ENCODE results near the gene LYPD5.
A peak's percentile ranks its signal among the peaks of the same experiment; 100 is the strongest.

LYPD5 gene

DNA sequence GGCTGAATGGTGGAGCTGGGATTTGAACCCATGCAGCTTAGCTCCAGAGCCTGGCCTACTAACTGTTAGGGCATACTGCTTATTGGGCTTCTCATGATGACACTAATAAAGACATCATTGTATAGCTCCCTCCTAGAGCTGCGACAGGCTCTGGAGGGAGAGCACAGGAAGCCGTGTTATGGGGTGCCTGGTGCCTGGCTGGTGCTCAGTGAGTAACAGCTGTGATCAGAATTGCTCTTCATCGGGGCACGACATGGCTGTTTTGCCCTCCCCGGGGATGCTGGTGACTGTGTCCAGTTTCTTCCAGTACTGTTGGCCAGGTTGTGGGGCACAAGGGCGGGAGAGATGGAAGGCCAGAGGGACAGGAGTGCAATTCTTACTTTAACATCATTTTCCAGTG is 5.1 kb downstream of the LYPD5 start:
- no peak overlapping the region for H3K4me2 ChIP-seq (ENCODE audit: low read length)
- H3K4ac ChIP-seq (ENCODE audit: low read depth, low read length), result no peak overlapping the region
- H4K5ac ChIP-seq (ENCODE audit: low read length), result no peak overlapping the region
- H2BK15ac ChIP-seq (replicated peaks; ENCODE audit: low read depth), result no peak overlapping the region
- no peaks in the 10 kb centered on the region for H3K36me3 ChIP-seq (ENCODE audit: control insufficient read depth, insufficient read depth, low read length)
- no peak overlapping the region for H3K56ac ChIP-seq (ENCODE audit: low read length)
- H3K9ac ChIP-seq (ENCODE audit: low read length), result no peak overlapping the region
- no CpG with 5 or more reads among the region's 6 CpGs for WGBS (ENCODE audit: extremely low coverage, insufficient coverage, low lambda C conversion rate)
- no peak overlapping the region for H4K8ac ChIP-seq (ENCODE audit: low read depth, low read length)
- no peak overlapping the region for H3K23ac ChIP-seq (ENCODE audit: low read length)
- no peaks in the 10 kb centered on the region for H3K4me1 ChIP-seq (ENCODE audit: control insufficient read depth, low read depth, low read length)
- no peak overlapping the region for H2BK120ac ChIP-seq (ENCODE audit: low read depth, low read length)
- no peak for DNase-seq
- H3K4me3 ChIP-seq (ENCODE audit: low read length), result no peak overlapping the region
- no peaks in the 10 kb centered on the region for H3K79me1 ChIP-seq (ENCODE audit: low read length)
- H2AK5ac ChIP-seq (ENCODE audit: low read length), result no peak overlapping the region
- no peak overlapping the region for H2BK5ac ChIP-seq (ENCODE audit: low read length)
- peaks cover 4% of the 10 kb centered on the region for H3K27me3 ChIP-seq (ENCODE audit: insufficient read depth, low read length, poor library complexity)
- H3K79me2 ChIP-seq (ENCODE audit: control insufficient read depth, insufficient read depth, low read length), result no peaks in the 10 kb centered on the region
- H3K27ac ChIP-seq (ENCODE audit: low read depth, low read length), result no peak overlapping the region
- H3K18ac ChIP-seq (ENCODE audit: low read length), result no peak overlapping the region

DNA sequence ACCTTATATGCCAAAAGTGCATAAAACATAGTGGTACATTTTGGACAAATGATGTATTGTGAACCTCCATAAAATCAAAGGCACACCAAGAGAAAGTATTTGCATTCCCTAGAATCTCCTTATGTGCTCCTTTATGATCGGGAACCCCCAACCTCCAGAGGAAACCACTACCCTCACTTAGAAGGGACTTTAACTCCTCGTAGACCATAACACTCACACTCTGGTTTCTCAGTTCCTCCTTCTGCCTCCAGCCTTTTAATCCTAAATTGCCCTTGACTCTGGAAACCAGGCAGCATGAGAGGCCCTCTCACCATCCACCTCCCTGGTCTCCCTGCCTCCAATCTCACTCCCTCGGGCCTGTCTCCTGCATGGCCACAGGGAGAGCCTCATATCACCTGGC is 11.7 kb downstream of the LYPD5 start:
- H2BK15ac ChIP-seq (replicated peaks; ENCODE audit: low read depth), result no peak overlapping the region
- H3K9ac ChIP-seq (ENCODE audit: low read length), result no peak overlapping the region
- no peak overlapping the region for H3K18ac ChIP-seq (ENCODE audit: low read length)
- WGBS (ENCODE audit: extremely low coverage, insufficient coverage, low lambda C conversion rate), result no CpG with 5 or more reads among the region's 3 CpGs
- no peak overlapping the region for H3K4me2 ChIP-seq (ENCODE audit: low read length)
- no peak for DNase-seq
- H4K8ac ChIP-seq (ENCODE audit: low read depth, low read length), result no peak overlapping the region
- H3K4me3 ChIP-seq (ENCODE audit: low read length), result no peak overlapping the region
- H2BK5ac ChIP-seq (ENCODE audit: low read length), result no peak overlapping the region
- H4K5ac ChIP-seq (ENCODE audit: low read length), result no peak overlapping the region
- no peaks in the 10 kb centered on the region for H3K79me1 ChIP-seq (ENCODE audit: low read length)
- H3K36me3 ChIP-seq (ENCODE audit: control insufficient read depth, insufficient read depth, low read length), result no peaks in the 10 kb centered on the region
- H3K56ac ChIP-seq (ENCODE audit: low read length), result no peak overlapping the region
- no peaks in the 10 kb centered on the region for H3K27me3 ChIP-seq (ENCODE audit: insufficient read depth, low read length, poor library complexity)
- no peak overlapping the region for H3K4ac ChIP-seq (ENCODE audit: low read depth, low read length)
- H2AK5ac ChIP-seq (ENCODE audit: low read length), result no peak overlapping the region
- H3K4me1 ChIP-seq (ENCODE audit: control insufficient read depth, low read depth, low read length), result no peaks in the 10 kb centered on the region
- H3K27ac ChIP-seq (ENCODE audit: low read depth, low read length), result no peak overlapping the region
- H2BK120ac ChIP-seq (ENCODE audit: low read depth, low read length), result no peak overlapping the region
- H3K79me2 ChIP-seq (ENCODE audit: control insufficient read depth, insufficient read depth, low read length), result no peaks in the 10 kb centered on the region
- H3K23ac ChIP-seq (ENCODE audit: low read length), result no peak overlapping the region

DNA sequence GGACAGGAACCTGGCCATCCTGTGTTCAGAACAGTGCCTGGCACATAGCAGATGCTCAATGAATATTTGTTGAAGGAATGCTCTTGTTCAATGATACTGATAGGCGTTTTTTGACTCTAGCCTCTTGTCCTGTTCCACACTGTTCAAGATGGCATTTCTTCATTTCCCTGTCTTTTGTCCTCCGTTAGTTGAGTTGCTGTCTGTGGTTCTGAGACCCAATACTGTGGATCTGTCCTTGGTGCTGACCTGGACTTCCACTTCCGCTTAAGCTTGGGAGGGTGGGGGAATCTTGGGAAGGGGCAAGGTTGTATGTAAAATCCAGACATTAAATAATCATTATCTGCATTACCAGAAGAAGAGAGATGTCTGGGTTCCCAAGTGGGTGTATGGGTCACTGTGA is 13.2 kb downstream of the LYPD5 start:
- H3K27me3 ChIP-seq (ENCODE audit: insufficient read depth, low read length, poor library complexity), result no peaks in the 10 kb centered on the region
- H4K8ac ChIP-seq (ENCODE audit: low read depth, low read length), result no peak overlapping the region
- no peaks in the 10 kb centered on the region for H3K79me1 ChIP-seq (ENCODE audit: low read length)
- no peak overlapping the region for H2BK120ac ChIP-seq (ENCODE audit: low read depth, low read length)
- H3K36me3 ChIP-seq (ENCODE audit: control insufficient read depth, insufficient read depth, low read length), result no peaks in the 10 kb centered on the region
- no peaks in the 10 kb centered on the region for H3K79me2 ChIP-seq (ENCODE audit: control insufficient read depth, insufficient read depth, low read length)
- no peak overlapping the region for H3K56ac ChIP-seq (ENCODE audit: low read length)
- no peak overlapping the region for H2BK5ac ChIP-seq (ENCODE audit: low read length)
- H3K23ac ChIP-seq (ENCODE audit: low read length), result no peak overlapping the region
- no CpG with 5 or more reads among the region's 3 CpGs for WGBS (ENCODE audit: extremely low coverage, insufficient coverage, low lambda C conversion rate)
- H3K4me2 ChIP-seq (ENCODE audit: low read length), result no peak overlapping the region
- peak; percentile 69 for DNase-seq
- H3K4me1 ChIP-seq (ENCODE audit: control insufficient read depth, low read depth, low read length), result no peaks in the 10 kb centered on the region
- H2AK5ac ChIP-seq (ENCODE audit: low read length), result no peak overlapping the region
- H2BK15ac ChIP-seq (replicated peaks; ENCODE audit: low read depth), result no peak overlapping the region
- H3K4me3 ChIP-seq (ENCODE audit: low read length), result no peak overlapping the region
- H3K27ac ChIP-seq (ENCODE audit: low read depth, low read length), result no peak overlapping the region
- no peak overlapping the region for H3K18ac ChIP-seq (ENCODE audit: low read length)
- no peak overlapping the region for H3K9ac ChIP-seq (ENCODE audit: low read length)
- H3K4ac ChIP-seq (ENCODE audit: low read depth, low read length), result no peak overlapping the region
- H4K5ac ChIP-seq (ENCODE audit: low read length), result no peak overlapping the region

DNA sequence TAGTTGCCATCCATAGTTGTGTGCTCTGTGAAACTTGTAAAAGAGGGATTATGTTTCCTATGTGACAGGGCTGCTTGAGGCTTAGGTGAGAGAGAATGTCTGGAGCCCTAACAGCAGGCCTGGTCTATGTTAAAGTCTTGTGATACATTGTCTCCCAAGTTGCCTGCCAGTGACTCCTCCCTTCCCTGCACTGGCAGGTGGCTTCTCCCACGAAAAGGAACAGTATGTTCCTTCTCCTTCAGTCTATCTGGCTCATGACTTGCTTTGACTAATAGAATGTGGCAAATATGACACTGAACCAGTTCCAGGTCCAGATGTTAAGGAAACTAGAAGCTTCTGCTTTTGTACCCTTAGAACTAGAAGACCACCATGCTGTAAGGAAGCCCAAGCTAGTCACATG is 15.6 kb downstream of the LYPD5 start:
- no peak overlapping the region for H3K9ac ChIP-seq (ENCODE audit: low read length)
- no peak overlapping the region for H3K4me3 ChIP-seq (ENCODE audit: low read length)
- H2BK120ac ChIP-seq (ENCODE audit: low read depth, low read length), result no peak overlapping the region
- no peak overlapping the region for H3K4ac ChIP-seq (ENCODE audit: low read depth, low read length)
- no peak overlapping the region for H3K56ac ChIP-seq (ENCODE audit: low read length)
- H3K79me2 ChIP-seq (ENCODE audit: control insufficient read depth, insufficient read depth, low read length), result no peaks in the 10 kb centered on the region
- H3K4me1 ChIP-seq (ENCODE audit: control insufficient read depth, low read depth, low read length), result no peaks in the 10 kb centered on the region
- H3K4me2 ChIP-seq (ENCODE audit: low read length), result no peak overlapping the region
- H3K27me3 ChIP-seq (ENCODE audit: insufficient read depth, low read length, poor library complexity), result no peaks in the 10 kb centered on the region
- no CpG with 5 or more reads among the region's 1 CpG for WGBS (ENCODE audit: extremely low coverage, insufficient coverage, low lambda C conversion rate)
- H3K27ac ChIP-seq (ENCODE audit: low read depth, low read length), result no peak overlapping the region
- no peak overlapping the region for H2BK15ac ChIP-seq (replicated peaks; ENCODE audit: low read depth)
- no peaks in the 10 kb centered on the region for H3K36me3 ChIP-seq (ENCODE audit: control insufficient read depth, insufficient read depth, low read length)
- no peak overlapping the region for H3K23ac ChIP-seq (ENCODE audit: low read length)
- H4K5ac ChIP-seq (ENCODE audit: low read length), result no peak overlapping the region
- H2BK5ac ChIP-seq (ENCODE audit: low read length), result no peak overlapping the region
- H3K18ac ChIP-seq (ENCODE audit: low read length), result no peak overlapping the region
- no peak overlapping the region for H2AK5ac ChIP-seq (ENCODE audit: low read length)
- H4K8ac ChIP-seq (ENCODE audit: low read depth, low read length), result no peak overlapping the region
- no peak for DNase-seq
- H3K79me1 ChIP-seq (ENCODE audit: low read length), result no peaks in the 10 kb centered on the region

DNA sequence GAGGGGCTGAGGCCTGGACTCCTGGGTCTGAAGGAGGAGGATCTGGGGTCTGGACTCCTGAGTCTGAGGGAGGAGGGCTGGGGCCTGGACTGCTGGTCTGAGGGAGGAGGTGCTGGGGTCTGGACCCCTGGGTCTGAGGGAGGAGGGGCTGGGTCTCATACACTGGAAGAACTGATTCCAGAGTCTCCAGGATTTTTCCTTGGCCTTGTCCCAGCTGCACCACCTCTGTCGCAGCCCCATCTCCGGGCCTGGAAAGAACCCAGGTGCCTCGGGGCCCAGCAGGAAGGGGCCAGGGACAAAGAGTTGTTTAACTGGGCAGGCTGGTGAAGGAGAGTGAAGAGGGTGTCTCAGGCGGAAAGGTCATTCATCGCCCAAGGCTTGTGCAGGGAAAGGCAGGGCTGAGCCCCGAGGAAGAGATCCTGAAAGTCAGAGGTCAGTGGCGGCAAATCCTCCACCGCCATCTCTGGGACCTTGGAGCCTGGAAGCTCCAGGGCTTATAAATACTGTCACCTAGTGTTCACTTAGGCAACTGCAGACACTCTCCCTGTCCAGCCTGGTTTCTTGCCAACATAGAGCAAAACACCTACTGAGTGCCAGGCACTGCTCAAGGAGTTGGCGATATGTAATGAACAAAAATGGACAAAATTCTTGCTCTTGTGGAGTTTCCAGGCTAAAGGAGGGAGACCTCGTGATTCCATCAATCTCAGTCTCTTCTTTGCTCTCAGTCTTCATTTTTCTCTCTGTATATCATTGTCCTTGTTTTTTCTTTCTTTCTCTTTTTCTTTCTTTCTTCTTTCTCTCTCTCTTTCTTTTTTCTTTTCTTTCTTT is 17.1 kb downstream of the LYPD5 start:
- Histone ChIP-seq H3K4ac (ENCODE audit: low read depth, low read length) (no peak overlapping the region), H2BK15ac (replicated peaks; ENCODE audit: low read depth) (no peak overlapping the region), H3K23ac (ENCODE audit: low read length) (no peak overlapping the region), H2BK120ac (ENCODE audit: low read depth, low read length) (no peak overlapping the region), H3K4me3 (ENCODE audit: low read length) (no peak overlapping the region), H2BK5ac (ENCODE audit: low read length) (no peak overlapping the region), H3K4me1 (ENCODE audit: control insufficient read depth, low read depth, low read length) (no peaks in the 10 kb centered on the region), H3K27ac (ENCODE audit: low read depth, low read length) (no peak overlapping the region), H3K27me3 (ENCODE audit: insufficient read depth, low read length, poor library complexity) (no peaks in the 10 kb centered on the region), H3K79me2 (ENCODE audit: control insufficient read depth, insufficient read depth, low read length) (no peaks in the 10 kb centered on the region), H3K36me3 (ENCODE audit: control insufficient read depth, insufficient read depth, low read length) (no peaks in the 10 kb centered on the region), H3K9ac (ENCODE audit: low read length) (no peak overlapping the region), H4K8ac (ENCODE audit: low read depth, low read length) (no peak overlapping the region), H3K56ac (ENCODE audit: low read length) (no peak overlapping the region), H2AK5ac (ENCODE audit: low read length) (no peak overlapping the region), H3K18ac (ENCODE audit: low read length) (no peak overlapping the region), H4K5ac (ENCODE audit: low read length) (no peak overlapping the region), H3K4me2 (ENCODE audit: low read length) (no peak overlapping the region), H3K79me1 (ENCODE audit: low read length) (no peaks in the 10 kb centered on the region)
- DNase-seq, result peak; percentile 84
- no CpG with 5 or more reads among the region's 10 CpGs for WGBS (ENCODE audit: extremely low coverage, insufficient coverage, low lambda C conversion rate)
